Natural killer cell (primary cell): ENCODE measurements around the gene TANC1. TPM values are rescaled to one million over a fixed set of nuclear protein-coding genes. Genes with fewer than 3 reads are reported as not detected.
A peak's percentile ranks its signal among the peaks of the same experiment; 100 is the strongest.

ENCODE experiments used
- ATAC-seq, 3 donors: fragments of 150-1000 bp in 2 of 3; fragments of 200-7000 bp in 1 of 3; cut with Tn5 transposase; 1 replicate in 1 of 3; 2 replicates in 2 of 3; pipeline ENCODE4 v1.10.0; 2021; ENCODE audit warnings: mild to moderate bottlenecking in 2 of 3, moderate library complexity in 2 of 3
- DNase-seq, 2 donors: peaks; one replicate each; pipeline versions ENCODE4 v3.0.0 to v3.0.0-alpha.2; 2013 to 2021; ENCODE audit warnings: mixed read lengths in 1 of 2
- H3K27ac ChIP-seq: one replicate; pipeline ENCODE4 v1.5.1; 2013; ENCODE audit warnings: mild to moderate bottlenecking, low read length
- H3K27me3 ChIP-seq: one replicate; pipeline ENCODE4 v1.6.1; 2013; ENCODE audit warnings: low read length; ENCODE audit not compliant: control insufficient read depth, insufficient read depth
- H3K36me3 ChIP-seq: one replicate; pipeline ENCODE4 v1.6.1; 2013; ENCODE audit warnings: low read length; ENCODE audit not compliant: control insufficient read depth, insufficient read depth
- H3K4me1 ChIP-seq: one replicate; pipeline ENCODE4 v1.6.1; 2013; ENCODE audit warnings: low read length; ENCODE audit not compliant: control insufficient read depth, insufficient read depth
- H3K4me3 ChIP-seq: one replicate; pipeline ENCODE4 v1.5.1; 2013; ENCODE audit warnings: low read length
- H3K9me3 ChIP-seq: one replicate; pipeline ENCODE4 v1.6.1; 2013; ENCODE audit warnings: low read length; ENCODE audit not compliant: control insufficient read depth, insufficient read depth
- H3K27ac Mint-ChIP-seq, 2 donors: one replicate each; pipeline ENCODE4 v1.8.0; 2022; ENCODE audit warnings: mild to moderate bottlenecking in 2 of 2, mixed read lengths in 2 of 2, moderate library complexity in 1 of 2
- H3K27me3 Mint-ChIP-seq, 2 donors: one replicate each; pipeline ENCODE4 v1.8.0; 2022; ENCODE audit warnings: low read depth in 2 of 2, mixed read lengths in 2 of 2
- H3K36me3 Mint-ChIP-seq: one replicate; pipeline ENCODE4 v1.8.0; 2022; ENCODE audit warnings: mixed read lengths
- H3K4me1 Mint-ChIP-seq, 2 donors: one replicate each; pipeline ENCODE4 v1.8.0; 2022; ENCODE audit warnings: mixed read lengths in 2 of 2
- H3K4me3 Mint-ChIP-seq: one replicate; pipeline ENCODE4 v1.8.0; 2022; ENCODE audit warnings: mild to moderate bottlenecking, moderate library complexity, mixed read lengths
- H3K9me3 Mint-ChIP-seq, 2 donors: one replicate each; pipeline ENCODE4 v1.8.0; 2022; ENCODE audit warnings: mixed read lengths in 2 of 2
- CTCF ChIP-seq: fragments of 200-600 bp; IDR thresholded peaks from one replicate; pipeline ENCODE4 v1.8.0; 2022; ENCODE audit warnings: antibody characterized with exemption
- WGBS: methylation state at CpG from one replicate; pipeline ENCODE4 v1.1.7; 2013; ENCODE audit warnings: missing lambda C conversion rate; ENCODE audit not compliant: insufficient coverage; 5-methylcytosine and 5-hydroxymethylcytosine counted together
- intact Hi-C: fragments of 100-400 bp; cut with micrococcal nuclease; formaldehyde crosslinking; loops from one replicate; pipeline ENCODE4 v1.14.2; 2022
- total RNA-seq, 4 donors: library from RNA; stranded (reverse); fragments of 120-200 nt in 1 of 4; gene quantifications; one replicate each; pipeline versions ENCODE4 v1.2.3 to v1.2.4, GENCODE V29; 2013 to 2022

TANC1 gene
- total RNA-seq, 3 donors from 2014 or later (not counting 1 experiment from before 2014, with no cell fraction given): 0.82 to 4.2 (median 1.1) TPM

GRCh38 chr2:159157361-159158209 is 189.1 kb downstream of the TANC1 start:
- Mint-ChIP-seq H3K4me1 (peaks cover 44 to 55% of the 10 kb centered on the region in 2 donors), H3K9me3 (no peaks in the 10 kb centered on the region), H3K36me3 (no peaks in the 10 kb centered on the region), H3K4me3 (no peak overlapping the region), H3K27ac (no peak overlapping the region), H3K27me3 (no peaks in the 10 kb centered on the region)
- Histone ChIP-seq H3K4me1 (peaks cover 18% of the 10 kb centered on the region), H3K27me3 (no peaks in the 10 kb centered on the region), H3K36me3 (no peaks in the 10 kb centered on the region), H3K9me3 (no peaks in the 10 kb centered on the region), H3K4me3 (no peak overlapping the region), H3K27ac (no peak overlapping the region)
- intact Hi-C loops: no loop called here
- DNase-seq: no peak
- ATAC-seq: no peak
- TF ChIP-seq CTCF: no peak
- 72% methylated on average over 11 of the region's 12 CpGs for WGBS

GRCh38 chr2:159160412-159160811 is 192.0 kb downstream of the TANC1 start:
- Mint-ChIP-seq H3K4me3 (no peak overlapping the region), H3K9me3 (no peaks in the 10 kb centered on the region), H3K4me1 (peaks cover 17 to 30% of the 10 kb centered on the region in 2 donors), H3K27ac (peak overlapping the region in 1 of 2 donors; percentile 14), H3K27me3 (no peaks in the 10 kb centered on the region), H3K36me3 (no peaks in the 10 kb centered on the region)
- Histone ChIP-seq H3K4me1 (peaks cover 5% of the 10 kb centered on the region), H3K27me3 (no peaks in the 10 kb centered on the region), H3K9me3 (no peaks in the 10 kb centered on the region), H3K27ac (no peak overlapping the region), H3K4me3 (no peak overlapping the region), H3K36me3 (no peaks in the 10 kb centered on the region)
- ATAC-seq: no peak
- DNase-seq: no peak
- TF ChIP-seq CTCF: no peak
- intact Hi-C loops: no loop called here
- 89% methylated on average over 4 of the region's 4 CpGs for WGBS

- Mint-ChIP-seq H3K36me3 (no peaks in the 10 kb centered on the region), H3K4me3 (no peak overlapping the region), H3K9me3 (no peaks in the 10 kb centered on the region), H3K27me3 (no peaks in the 10 kb centered on the region), H3K27ac (peak overlapping the region in 1 of 2 donors; percentile 14), H3K4me1 (peaks cover 11 to 24% of the 10 kb centered on the region in 2 donors)
- TF ChIP-seq CTCF: no peak
- Histone ChIP-seq H3K4me3 (no peak overlapping the region), H3K27me3 (no peaks in the 10 kb centered on the region), H3K4me1 (peaks cover 5% of the 10 kb centered on the region), H3K36me3 (no peaks in the 10 kb centered on the region), H3K9me3 (no peaks in the 10 kb centered on the region), H3K27ac (no peak overlapping the region)
- intact Hi-C loops: no loop called here
- DNase-seq (no peak), ATAC-seq (no peak)
- 55% methylated on average over 3 of the region's 3 CpGs for WGBS
Observed at GRCh38 chr2:159160954-159161353, 192.5 kb downstream of the TANC1 start.
